Measurements from ENCODE around the gene CWC27.

- TF ChIP-seq TFCP2L1 (CRISPR knock-in tag; IDR thresholded peaks at IDR 0.05) = no peak
- TF ChIP-seq CTCF (IDR thresholded peaks at IDR 0.05) = no peak
- TF ChIP-seq RAD21 (conservative IDR thresholded peaks at IDR 0.05 in 1 of 2, IDR thresholded peaks at IDR 0.05 in 1 of 2) = no peak
- no peak for TF ChIP-seq KDM1A (IDR thresholded peaks at IDR 0.05; ENCODE audit: low read depth)
- no peak for TF ChIP-seq EHMT2 (IDR thresholded peaks at IDR 0.05; ENCODE audit: low read depth)
- no peak for TF ChIP-seq MAFK (IDR thresholded peaks at IDR 0.05; ENCODE audit: partially characterized antibody)
- no peak for TF ChIP-seq HOXB13 (CRISPR knock-in tag; IDR thresholded peaks at IDR 0.05; ENCODE audit: low read depth)
- TF ChIP-seq EP300 (IDR thresholded peaks at IDR 0.05) = no peak
- TF ChIP-seq CHD2 (IDR thresholded peaks at IDR 0.05; ENCODE audit: low read length, partially characterized antibody) = no peak
- TF ChIP-seq ELK1 (IDR thresholded peaks at IDR 0.05; ENCODE audit: low read depth, low read length) = no peak
- no peak for TF ChIP-seq E2F6 (IDR thresholded peaks at IDR 0.05; ENCODE audit: borderline replicate concordance, low read depth)
- no peak for TF ChIP-seq REST (IDR thresholded peaks at IDR 0.05)
- no peak for TF ChIP-seq POLR2A (IDR thresholded peaks at IDR 0.05; ENCODE audit: low read length)
Observed at GRCh38 chr5:64722588-64722987, 46.1 kb upstream of the CWC27 start.
